A549 (cell line): Measurements from ENCODE around the gene GRAMD2A. TPM values are rescaled to one million over a fixed set of nuclear protein-coding genes. Genes with fewer than 3 reads are reported as not detected.

Experiments
- ATAC-seq, 2 experiments: fragments of 200-7000 bp in 1 of 2; fragments of >200 bp in 1 of 2; cut with Nextera tagmentation in 1 of 2; cut with Tn5 transposase in 1 of 2; 3 replicates each; pipeline versions ENCODE4 v1.8.0 to v1.9.1; 2018 to 2020; ENCODE audit warnings: mild to moderate bottlenecking in 1 of 2, moderate library complexity in 1 of 2
- CTCF ChIA-PET: fragments of 300-600 bp; sonication (Branson Sonifier 250); formaldehyde crosslinking; extraction: SDS; loops from one replicate; lab custom pipeline; 2021; ENCODE audit warnings: antibody characterized with exemption, inconsistent platforms; lab: Yijun Ruan, JAX
- POLR2A ChIA-PET: fragments of 350-600 bp; formaldehyde crosslinking; extraction: SDS; loops from one replicate; lab custom pipeline; 2021; ENCODE audit warnings: antibody characterized with exemption, inconsistent platforms; lab: Yijun Ruan, JAX
- DNase-seq, 2 experiments: peaks; one replicate each; pipeline versions ENCODE4 v3.0.0 to v3.0.0-alpha.2; 2011 to 2016; ENCODE audit warnings: low read depth in 1 of 2, low spot score in 1 of 2
- FAIRE-seq: peaks from 2 replicates; lab custom pipeline; 2011; peaks lifted over from hg19 to GRCh38; lab: Jason Lieb, UNC
- H3K27ac ChIP-seq, 2 experiments: fragments of >200 bp; sonication (Bioruptor Twin); formaldehyde crosslinking; 3 replicates each; pipeline ENCODE4 v1.5.1; 2016 to 2017
- H3K4me1 ChIP-seq: fragments of >200 bp; sonication (Bioruptor Twin); formaldehyde crosslinking; 3 replicates; pipeline ENCODE4 v1.6.1; 2016
- H3K4me2 ChIP-seq: fragments of >200 bp; sonication (Bioruptor Twin); formaldehyde crosslinking; 3 replicates; pipeline ENCODE4 v1.6.1; 2016
- H3K4me3 ChIP-seq: fragments of >200 bp; sonication (Bioruptor Twin); formaldehyde crosslinking; 3 replicates; pipeline ENCODE4 v1.5.1; 2016
- H3K9me3 ChIP-seq: fragments of >200 bp; sonication (Bioruptor Twin); formaldehyde crosslinking; 3 replicates; pipeline ENCODE4 v1.6.1; 2016
- BHLHE40 ChIP-seq: IDR thresholded peaks from 2 replicates; pipeline ENCODE4 v1.6.1; 2012; ENCODE audit warnings: low read depth, low read length, inconsistent platforms
- CHD2 ChIP-seq: fragments of 150-350 bp; IDR thresholded peaks from 2 replicates; pipeline ENCODE4 v1.6.1; 2014; ENCODE audit warnings: low read length; ENCODE audit not compliant: partially characterized antibody
- CHD4 ChIP-seq: fragments of 200-600 bp; sonication (generic); IDR thresholded peaks from 2 replicates; pipeline ENCODE4 v1.6.1; 2016; ENCODE audit warnings: antibody characterized with exemption, mild to moderate bottlenecking, borderline replicate concordance
- FOSB ChIP-seq: fragments of 250-450 bp; sonication (Bioruptor Pico); IDR thresholded peaks from 2 replicates; pipeline ENCODE4 v1.5.0; 2020; ENCODE audit warnings: mild to moderate bottlenecking, moderate library complexity
- HDAC2 ChIP-seq: fragments of 200-600 bp; sonication (generic); IDR thresholded peaks from 2 replicates; pipeline ENCODE4 v1.6.1; 2016
- HOXA7 ChIP-seq: fragments of 250-450 bp; sonication (Bioruptor Pico); IDR thresholded peaks from 2 replicates; pipeline ENCODE4 v1.5.0; 2020; ENCODE audit warnings: mild to moderate bottlenecking, moderate library complexity
- HOXB5 ChIP-seq: fragments of 250-450 bp; sonication (Bioruptor Pico); IDR thresholded peaks from 2 replicates; pipeline ENCODE4 v1.5.0; 2020; ENCODE audit warnings: mild to moderate bottlenecking, moderate library complexity
- MAFK ChIP-seq: fragments of 450-650 bp; IDR thresholded peaks from 2 replicates; pipeline ENCODE4 v1.6.1; 2014; ENCODE audit not compliant: partially characterized antibody
- POLR2A ChIP-seq: IDR thresholded peaks from 2 replicates; pipeline ENCODE4 v1.6.1; 2012; ENCODE audit warnings: mild to moderate bottlenecking, low read length
- POLR2AphosphoS2 ChIP-seq: conservative IDR thresholded peaks from 2 replicates; pipeline ENCODE4 v1.6.1; 2012; ENCODE audit warnings: low read length, improper control_type of control experiment, inconsistent platforms
- RAD21 ChIP-seq, 2 experiments: fragments of >200 bp in 1 of 2; sonication (Bioruptor Twin) in 1 of 2; formaldehyde crosslinking in 1 of 2; IDR thresholded peaks in 1 of 2; conservative IDR thresholded peaks in 1 of 2; 2 replicates in 1 of 2; 3 replicates in 1 of 2; pipeline ENCODE4 v1.6.1; 2012 to 2018; ENCODE audit warnings: inconsistent platforms in 1 of 2
- RCOR1 ChIP-seq: fragments of 150-350 bp; IDR thresholded peaks from 2 replicates; pipeline ENCODE4 v1.6.1; 2014; ENCODE audit warnings: antibody characterized with exemption, low read length, low read depth
- RFX5 ChIP-seq: fragments of 450-650 bp; IDR thresholded peaks from 2 replicates; pipeline ENCODE4 v1.7.1; 2014; ENCODE audit warnings: antibody characterized with exemption, mild to moderate bottlenecking, moderate library complexity
- TFCP2L1 ChIP-seq: fragments of 250-450 bp; sonication (Bioruptor Pico); IDR thresholded peaks from 2 replicates; pipeline ENCODE4 v1.5.0; 2021; ENCODE audit warnings: mild to moderate bottlenecking
- WGBS: methylation state at CpG from one replicate; pipeline ENCODE4 v1.1.6; 2017; ENCODE audit errors: missing lambda C conversion rate; 5-methylcytosine and 5-hydroxymethylcytosine counted together
- polyA plus RNA-seq, 4 experiments: library from polyadenylated mRNA; depleted of rRNA in 3 of 4; stranded (reverse); fragments of >200 nt; fragmentation: RNase III in 1 of 4; extraction: RNeasy Plus Mini Kit Qiagen cat#74134 plus additional on column Dnase treatment in 1 of 4; gene quantifications; 2 replicates in 3 of 4; 3 replicates in 1 of 4; pipeline ENCODE4 v1.2.3, GENCODE V29; 2011 to 2017
- TF ChIP-seq, protein P1 (sequence below): fragments of 200-600 bp; sonication (generic); IDR thresholded peaks from 2 replicates; pipeline ENCODE4 v1.6.1; 2016; ENCODE audit warnings: antibody characterized with exemption, mild to moderate bottlenecking, moderate library complexity
- TF ChIP-seq, protein P2 (sequence below): fragments of 450-650 bp; IDR thresholded peaks from 2 replicates; pipeline ENCODE4 v1.6.1; 2014; ENCODE audit warnings: antibody characterized with exemption
- TF ChIP-seq, protein P3 (sequence below): fragments of 250-450 bp; sonication (Bioruptor Pico); IDR thresholded peaks from 2 replicates; pipeline ENCODE4 v1.5.0; 2021; ENCODE audit warnings: mild to moderate bottlenecking, moderate library complexity, borderline replicate concordance

GRAMD2A gene
- polyA plus RNA-seq, 2 of the 4 experiments (the other 2 are of a cell fraction) = 0.41 TPM; not detected in 1

DNA sequence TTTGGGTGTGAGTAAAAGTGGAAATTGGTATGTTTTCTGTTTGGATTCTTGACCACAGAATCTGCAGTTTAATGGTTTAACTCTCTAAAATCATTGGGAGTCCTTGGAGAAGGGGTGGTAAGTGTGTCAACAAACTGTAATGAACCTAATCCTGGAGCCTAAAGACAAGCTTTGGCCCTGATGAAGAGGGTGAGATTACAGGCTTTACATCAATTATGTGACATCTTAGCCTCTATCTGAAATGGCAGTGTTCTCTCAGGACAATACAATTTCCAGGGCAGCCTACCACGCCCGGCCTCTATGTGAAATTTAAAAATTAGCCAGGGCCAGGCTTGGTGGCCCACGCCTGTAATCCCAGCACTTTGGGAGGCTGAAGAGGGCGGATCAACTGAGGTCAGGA lies 37.7 kb upstream of the GRAMD2A start:
- ChIA-PET POLR2A (no interaction called here), CTCF (interaction anchor here (0.6 to 31.1 kb wide), 4 partner anchors 8 to 205 kb away, joined by 3 to 644 read pairs (median 30); partner anchors contain the start of gene GRAMD2A)
- Histone ChIP-seq H3K4me1 (peaks cover 60% of the 10 kb centered on the region), H3K9me3 (no peaks in the 10 kb centered on the region), H3K27ac (peak overlapping the region; percentile 97), H3K4me3 (no peak overlapping the region)
- FAIRE-seq (no peak), DNase-seq (no peak), ATAC-seq (no peak)
- 81% methylated on average over 4 of the region's 4 CpGs for WGBS
- no peak for TF ChIP-seq CHD2
- TF ChIP-seq, all 56 proteins: peak for 0
- H3K4me2 ChIP-seq = peak overlapping the region; percentile 85; the same call in 2 of the 3 replicates

DNA sequence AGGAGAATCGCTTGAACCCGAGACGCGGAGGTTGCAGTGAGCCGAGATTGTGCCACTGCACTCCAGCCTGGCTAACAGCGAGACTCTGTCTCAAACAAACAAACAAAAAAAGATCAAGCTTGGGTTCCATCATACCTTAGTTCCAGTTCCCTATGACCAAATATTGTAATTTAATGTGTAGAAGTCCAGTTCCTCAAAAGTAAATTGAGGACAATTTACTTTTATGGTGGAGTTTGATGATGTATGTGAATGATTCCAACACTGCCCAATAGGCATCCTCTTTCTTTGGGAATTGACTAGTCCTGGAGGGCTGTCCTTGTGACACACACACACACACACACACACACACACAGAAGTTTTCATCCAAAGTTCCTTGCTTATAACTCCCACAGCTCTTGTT lies 36.2 kb upstream of the GRAMD2A start:
- no peak overlapping the region for H3K4me2 ChIP-seq
- FAIRE-seq (no peak), ATAC-seq (no peak), DNase-seq (no peak)
- ChIA-PET POLR2A (interaction anchor here (0.6 kb wide), 1 partner anchor 28 kb away, joined by 3 read pairs; no protein-coding TSS in a partner anchor), CTCF (interaction anchor here (1.5 to 31.1 kb wide), 4 partner anchors 8 to 59 kb away, joined by 3 to 644 read pairs (median 10); partner anchors contain the start of gene GRAMD2A)
- H3K27ac ChIP-seq = peak overlapping the region; percentile 97; a peak in 5 of 6 replicates
- TF ChIP-seq TFCP2L1 (CRISPR knock-in tag) = no peak
- TF ChIP-seq, protein P1, sequence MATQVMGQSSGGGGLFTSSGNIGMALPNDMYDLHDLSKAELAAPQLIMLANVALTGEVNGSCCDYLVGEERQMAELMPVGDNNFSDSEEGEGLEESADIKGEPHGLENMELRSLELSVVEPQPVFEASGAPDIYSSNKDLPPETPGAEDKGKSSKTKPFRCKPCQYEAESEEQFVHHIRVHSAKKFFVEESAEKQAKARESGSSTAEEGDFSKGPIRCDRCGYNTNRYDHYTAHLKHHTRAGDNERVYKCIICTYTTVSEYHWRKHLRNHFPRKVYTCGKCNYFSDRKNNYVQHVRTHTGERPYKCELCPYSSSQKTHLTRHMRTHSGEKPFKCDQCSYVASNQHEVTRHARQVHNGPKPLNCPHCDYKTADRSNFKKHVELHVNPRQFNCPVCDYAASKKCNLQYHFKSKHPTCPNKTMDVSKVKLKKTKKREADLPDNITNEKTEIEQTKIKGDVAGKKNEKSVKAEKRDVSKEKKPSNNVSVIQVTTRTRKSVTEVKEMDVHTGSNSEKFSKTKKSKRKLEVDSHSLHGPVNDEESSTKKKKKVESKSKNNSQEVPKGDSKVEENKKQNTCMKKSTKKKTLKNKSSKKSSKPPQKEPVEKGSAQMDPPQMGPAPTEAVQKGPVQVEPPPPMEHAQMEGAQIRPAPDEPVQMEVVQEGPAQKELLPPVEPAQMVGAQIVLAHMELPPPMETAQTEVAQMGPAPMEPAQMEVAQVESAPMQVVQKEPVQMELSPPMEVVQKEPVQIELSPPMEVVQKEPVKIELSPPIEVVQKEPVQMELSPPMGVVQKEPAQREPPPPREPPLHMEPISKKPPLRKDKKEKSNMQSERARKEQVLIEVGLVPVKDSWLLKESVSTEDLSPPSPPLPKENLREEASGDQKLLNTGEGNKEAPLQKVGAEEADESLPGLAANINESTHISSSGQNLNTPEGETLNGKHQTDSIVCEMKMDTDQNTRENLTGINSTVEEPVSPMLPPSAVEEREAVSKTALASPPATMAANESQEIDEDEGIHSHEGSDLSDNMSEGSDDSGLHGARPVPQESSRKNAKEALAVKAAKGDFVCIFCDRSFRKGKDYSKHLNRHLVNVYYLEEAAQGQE = no peak
- TF ChIP-seq POLR2AphosphoS2 = no peak
- TF ChIP-seq, protein P2, sequence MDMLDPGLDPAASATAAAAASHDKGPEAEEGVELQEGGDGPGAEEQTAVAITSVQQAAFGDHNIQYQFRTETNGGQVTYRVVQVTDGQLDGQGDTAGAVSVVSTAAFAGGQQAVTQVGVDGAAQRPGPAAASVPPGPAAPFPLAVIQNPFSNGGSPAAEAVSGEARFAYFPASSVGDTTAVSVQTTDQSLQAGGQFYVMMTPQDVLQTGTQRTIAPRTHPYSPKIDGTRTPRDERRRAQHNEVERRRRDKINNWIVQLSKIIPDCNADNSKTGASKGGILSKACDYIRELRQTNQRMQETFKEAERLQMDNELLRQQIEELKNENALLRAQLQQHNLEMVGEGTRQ = no peak
- TF ChIP-seq RCOR1 = no peak
- no peak for TF ChIP-seq BHLHE40
- no peak for TF ChIP-seq CHD4
- no peak overlapping the region for H3K4me3 ChIP-seq
- no peaks in the 10 kb centered on the region for H3K9me3 ChIP-seq
- H3K4me1 ChIP-seq = peaks cover 59% of the 10 kb centered on the region
- 95% methylated on average over 6 of the region's 6 CpGs for WGBS

DNA sequence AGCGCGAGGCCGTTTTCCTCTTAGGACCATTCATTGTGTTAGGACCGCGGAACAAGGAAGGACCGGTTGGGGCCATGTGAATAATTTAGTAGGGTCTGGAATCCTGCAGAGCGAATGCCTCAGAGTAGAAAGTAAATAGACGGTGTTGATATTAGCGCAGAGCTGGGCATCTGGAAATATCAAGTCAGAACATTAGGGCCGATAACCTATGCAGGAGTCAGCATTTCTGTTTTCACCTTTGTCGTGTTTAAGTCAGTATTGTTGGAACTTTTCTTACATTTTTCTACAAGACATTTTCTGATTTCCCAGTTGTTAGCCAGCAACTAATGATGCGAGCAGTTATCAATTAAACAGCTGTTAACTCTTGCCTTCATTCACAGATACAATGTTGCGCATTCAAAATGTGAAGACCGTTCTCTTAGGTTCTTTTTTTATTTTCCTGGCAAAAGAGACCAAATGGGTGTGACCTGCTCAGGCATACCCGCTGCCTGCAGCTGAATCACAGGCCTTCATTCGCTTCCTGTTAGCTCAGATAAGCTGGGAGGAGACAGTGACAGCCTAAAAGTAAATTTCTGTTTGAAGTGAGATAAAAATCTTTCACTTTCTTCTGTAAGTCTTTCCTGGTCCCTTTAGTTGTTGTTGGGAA lies 34.4 kb upstream of the GRAMD2A start:
- H3K27ac ChIP-seq = peak overlapping the region; percentile 95 to 97
- peak; percentile 83 to 84 for DNase-seq
- ChIA-PET POLR2A (interaction anchor here (0.7 to 3.9 kb wide), 11 partner anchors 9 to 479 kb away, joined by 3 to 40 read pairs (median 6); partner anchors contain the start of gene GRAMD2A), CTCF (interaction anchor here (0.9 to 31.1 kb wide), 5 partner anchors 9 to 480 kb away, joined by 3 to 644 read pairs (median 10); partner anchors contain the start of gene GRAMD2A)
- FAIRE-seq = peak; percentile 43
- TF ChIP-seq MAFK (peak; percentile 70), RAD21 (conservative IDR thresholded peaks at IDR 0.05 in 1 of 2, IDR thresholded peaks at IDR 0.05 in 1 of 2) (0 out of 5 replicates have a peak, but pooled peaks of 1 of the 2 experiments have one; percentile 1), HOXB5 (no peak), RFX5 (peak; percentile 88), FOSB (0 out of 2 replicates have a peak, but pooled peaks have one; percentile 48), POLR2A (no peak; the same call in 1 of the 2 replicates), HDAC2 (no peak), HOXA7 (CRISPR knock-in tag) (peak; percentile 23; the same call in 1 of the 2 replicates)
- TF ChIP-seq, protein P3, sequence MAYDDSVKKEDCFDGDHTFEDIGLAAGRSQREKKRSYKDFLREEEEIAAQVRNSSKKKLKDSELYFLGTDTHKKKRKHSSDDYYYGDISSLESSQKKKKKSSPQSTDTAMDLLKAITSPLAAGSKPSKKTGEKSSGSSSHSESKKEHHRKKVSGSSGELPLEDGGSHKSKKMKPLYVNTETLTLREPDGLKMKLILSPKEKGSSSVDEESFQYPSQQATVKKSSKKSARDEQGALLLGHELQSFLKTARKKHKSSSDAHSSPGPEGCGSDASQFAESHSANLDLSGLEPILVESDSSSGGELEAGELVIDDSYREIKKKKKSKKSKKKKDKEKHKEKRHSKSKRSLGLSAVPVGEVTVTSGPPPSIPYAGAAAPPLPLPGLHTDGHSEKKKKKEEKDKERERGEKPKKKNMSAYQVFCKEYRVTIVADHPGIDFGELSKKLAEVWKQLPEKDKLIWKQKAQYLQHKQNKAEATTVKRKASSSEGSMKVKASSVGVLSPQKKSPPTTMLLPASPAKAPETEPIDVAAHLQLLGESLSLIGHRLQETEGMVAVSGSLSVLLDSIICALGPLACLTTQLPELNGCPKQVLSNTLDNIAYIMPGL (CRISPR knock-in tag) = no peak
- peak; percentile 40 to 44 for ATAC-seq
- H3K4me3 ChIP-seq = peak overlapping the region; percentile 91
- H3K4me2 ChIP-seq = peak overlapping the region; percentile 80
- H3K4me1 ChIP-seq = peaks cover 54% of the 10 kb centered on the region
- WGBS = under 1% methylated on average over 16 of the region's 16 CpGs
- no peaks in the 10 kb centered on the region for H3K9me3 ChIP-seq
